ENCODE measurements around the gene ZSCAN12.
A peak's percentile ranks its signal among the peaks of the same experiment; 100 is the strongest.
"Not testable (repeated sequence)": the region's sequence is repeated elsewhere in the genome, so short reads cannot be mapped to it uniquely, and the experiment has no call there.

The ZSCAN12 gene

GRCh38 chr6:28393912-28394662 lies 5.5 kb downstream of the ZSCAN12 start:
- DNase-seq (no peak), ATAC-seq (no peak)

GRCh38 chr6:28390688-28391087 lies 8.9 kb downstream of the ZSCAN12 start:
- ATAC-seq = no peak
- no peak for DNase-seq

- no peak for ATAC-seq
- no peak for DNase-seq
Observed at GRCh38 chr6:28384143-28384533, 15.4 kb downstream of the ZSCAN12 start.

- peak; percentile 66 for ATAC-seq
- DNase-seq = peak; percentile 48
Observed at GRCh38 chr6:28383235-28384142, 16.1 kb downstream of the ZSCAN12 start.

GRCh38 chr6:28380381-28380780 lies 19.2 kb downstream of the ZSCAN12 start:
- no peak for DNase-seq
- no peak for ATAC-seq

GRCh38 chr6:28378644-28379043 lies 20.9 kb downstream of the ZSCAN12 start:
- ATAC-seq (no peak), DNase-seq (no peak)

GRCh38 chr6:28377879-28378278 lies 21.7 kb downstream of the ZSCAN12 start:
- DNase-seq (no peak), ATAC-seq (no peak)

GRCh38 chr6:28373925-28374324 lies 25.6 kb downstream of the ZSCAN12 start:
- DNase-seq (no peak), ATAC-seq (no peak)

GRCh38 chr6:28371706-28372451 lies 27.7 kb downstream of the ZSCAN12 start:
- DNase-seq = no peak
- no peak for ATAC-seq

GRCh38 chr6:28371280-28371679 lies 28.3 kb downstream of the ZSCAN12 start:
- DNase-seq (no peak), ATAC-seq (no peak)

GRCh38 chr6:28370440-28370839 lies 29.1 kb downstream of the ZSCAN12 start:
- ATAC-seq (no peak), DNase-seq (no peak)

- DNase-seq = no peak
- no peak for ATAC-seq
Observed at GRCh38 chr6:28369463-28369862, 30.1 kb downstream of the ZSCAN12 start.

- ATAC-seq (no peak), DNase-seq (no peak)
Observed at GRCh38 chr6:28368522-28368921, 31.0 kb downstream of the ZSCAN12 start.

- not testable (repeated sequence) for ATAC-seq, DNase-seq
Observed at GRCh38 chr6:28365590-28365989, 34.0 kb downstream of the ZSCAN12 start.

- no peak for ATAC-seq
- no peak for DNase-seq
Observed at GRCh38 chr6:28360961-28361360, 38.6 kb downstream of the ZSCAN12 start.

GRCh38 chr6:28359562-28359961 lies 40.0 kb downstream of the ZSCAN12 start:
- DNase-seq = not testable (repeated sequence)

GRCh38 chr6:28357036-28357435 lies 42.5 kb downstream of the ZSCAN12 start:
- DNase-seq (no peak), ATAC-seq (no peak)

More at GRCh38 chr6:28359562-28359961, 40.0 kb downstream of the ZSCAN12 start:
- not testable (repeated sequence) for ATAC-seq

GRCh38 chr6:28356666-28357020 lies 42.9 kb downstream of the ZSCAN12 start:
- no peak for ATAC-seq
- no peak for DNase-seq

- DNase-seq = peak; percentile 59
- ATAC-seq = peak; percentile 72
Observed at GRCh38 chr6:28355743-28356665, 43.5 kb downstream of the ZSCAN12 start.

GRCh38 chr6:28354688-28355554 lies 44.6 kb downstream of the ZSCAN12 start:
- no peak for ATAC-seq
- no peak for DNase-seq
